ENCODE results near the gene XKR7.
A peak's percentile ranks its signal among the peaks of the same experiment; 100 is the strongest.
"Not testable (repeated sequence)": the region's sequence is repeated elsewhere in the genome, so short reads cannot be mapped to it uniquely, and the experiment has no call there.

The XKR7 gene

DNA sequence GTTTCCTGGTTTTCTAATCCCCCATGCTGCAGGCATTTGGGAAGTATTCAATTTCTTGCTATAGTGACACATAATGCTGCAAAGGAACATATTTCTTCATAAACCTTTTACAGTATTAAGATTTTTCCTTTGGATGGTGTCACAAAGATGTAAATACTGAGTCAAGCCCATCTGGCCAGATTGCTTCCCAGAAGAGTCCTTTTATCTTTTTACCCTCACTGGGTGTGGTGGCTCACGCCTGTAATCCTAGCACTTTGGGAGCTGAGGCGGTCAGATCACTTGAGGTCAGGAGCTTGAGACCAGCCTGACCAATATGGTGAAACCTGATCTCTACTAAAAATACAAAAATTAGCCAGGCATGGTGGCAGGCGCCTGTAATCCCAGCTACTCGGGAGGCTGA lies 38.3 kb upstream of the XKR7 start:
- 86% methylated on average over 4 of the region's 4 CpGs for WGBS
- H2AK5ac ChIP-seq (ENCODE audit: low read length, severe bottlenecking); H3K36me3 ChIP-seq (ENCODE audit: control insufficient read depth in 1 of 2, insufficient read depth in 2 of 2, low read depth in 1 of 2, low read length in 2 of 2); H3K4me3 ChIP-seq (ENCODE audit: insufficient read depth in 1 of 2, low read depth in 1 of 2, low read length in 2 of 2); H3K4ac ChIP-seq (ENCODE audit: low read depth in 1 of 2, low read length in 2 of 2); H3K9me3 ChIP-seq (ENCODE audit: control insufficient read depth, low read length); H2BK15ac ChIP-seq (ENCODE audit: low read depth, poor library complexity, severe bottlenecking); H3K4me2 ChIP-seq (ENCODE audit: low read length, poor library complexity, severe bottlenecking); H3K79me1 ChIP-seq (replicated peaks; ENCODE audit: low read length, poor library complexity, severe bottlenecking); H4K91ac ChIP-seq (ENCODE audit: low read length); H3K14ac ChIP-seq (ENCODE audit: low read length in 2 of 2); H3K18ac ChIP-seq (ENCODE audit: low read depth in 1 of 2, low read length in 2 of 2); H3K27ac ChIP-seq (ENCODE audit: low read length, poor library complexity, severe bottlenecking); H2BK12ac ChIP-seq (ENCODE audit: low read length in 2 of 2); DNase-seq; H2BK120ac ChIP-seq (ENCODE audit: low read depth, low read length); H3K4me1 ChIP-seq (ENCODE audit: control insufficient read depth, insufficient read depth, low read depth, low read length); H2BK5ac ChIP-seq (ENCODE audit: low read depth, low read length, poor library complexity, severe bottlenecking); H3K23ac ChIP-seq (ENCODE audit: low read length in 2 of 2); H3K9ac ChIP-seq (ENCODE audit: low read length); H4K8ac ChIP-seq (ENCODE audit: low read length); H2AFZ ChIP-seq (ENCODE audit: low read depth, low read length): not testable (repeated sequence)
- peaks cover 33 to 36% of the 10 kb centered on the region in 2 experiments for H3K27me3 ChIP-seq (ENCODE audit: control insufficient read depth in 1 of 2, insufficient read depth in 1 of 2, low read length in 2 of 2)

DNA sequence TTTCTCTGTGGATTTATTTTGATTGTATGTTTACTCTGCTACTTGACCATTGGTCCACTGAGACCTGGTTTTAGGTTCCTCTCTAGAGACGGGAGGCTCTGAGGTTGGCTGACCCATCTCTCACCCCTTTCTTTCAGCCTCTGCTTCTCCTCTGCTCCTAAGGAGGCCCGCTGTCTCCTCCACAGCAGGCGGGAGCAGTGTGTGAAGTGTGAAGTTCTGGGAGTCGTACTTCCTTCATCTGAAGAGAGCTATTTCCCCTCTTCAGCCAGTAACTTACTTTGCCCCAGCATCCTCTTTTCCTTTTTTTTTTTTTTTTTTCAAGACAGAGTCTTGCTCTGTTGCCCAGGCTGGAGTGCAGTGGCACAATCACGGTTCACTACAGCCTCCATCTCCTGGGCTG lies 37.2 kb upstream of the XKR7 start:
- Histone ChIP-seq H2BK12ac (ENCODE audit: low read length in 2 of 2) (no peak overlapping the region), H3K18ac (ENCODE audit: low read depth in 1 of 2, low read length in 2 of 2) (no peak overlapping the region), H3K14ac (ENCODE audit: low read length in 2 of 2) (no peak overlapping the region), H3K9me3 (ENCODE audit: control insufficient read depth, low read length) (no peaks in the 10 kb centered on the region), H4K91ac (ENCODE audit: low read length) (no peak overlapping the region), H2BK15ac (ENCODE audit: low read depth, poor library complexity, severe bottlenecking) (no peak overlapping the region), H3K4me2 (ENCODE audit: low read length, poor library complexity, severe bottlenecking) (no peak overlapping the region), H3K4me1 (ENCODE audit: control insufficient read depth, insufficient read depth, low read depth, low read length) (no peaks in the 10 kb centered on the region), H2AK5ac (ENCODE audit: low read length, severe bottlenecking) (no peak overlapping the region), H2BK120ac (ENCODE audit: low read depth, low read length) (no peak overlapping the region), H3K4ac (ENCODE audit: low read depth in 1 of 2, low read length in 2 of 2) (no peak overlapping the region), H3K79me1 (replicated peaks; ENCODE audit: low read length, poor library complexity, severe bottlenecking) (no peaks in the 10 kb centered on the region), H3K27ac (ENCODE audit: low read length, poor library complexity, severe bottlenecking) (no peak overlapping the region), H2AFZ (ENCODE audit: low read depth, low read length) (no peak overlapping the region), H3K27me3 (ENCODE audit: control insufficient read depth in 1 of 2, insufficient read depth in 1 of 2, low read length in 2 of 2) (peaks cover 23 to 37% of the 10 kb centered on the region in 2 experiments), H3K23ac (ENCODE audit: low read length in 2 of 2) (no peak overlapping the region), H3K36me3 (ENCODE audit: control insufficient read depth in 1 of 2, insufficient read depth in 2 of 2, low read depth in 1 of 2, low read length in 2 of 2) (no peaks in the 10 kb centered on the region), H3K9ac (ENCODE audit: low read length) (no peak overlapping the region), H3K4me3 (ENCODE audit: insufficient read depth in 1 of 2, low read depth in 1 of 2, low read length in 2 of 2) (no peak overlapping the region), H2BK5ac (ENCODE audit: low read depth, low read length, poor library complexity, severe bottlenecking) (no peak overlapping the region), H4K8ac (ENCODE audit: low read length) (no peak overlapping the region)
- WGBS: 47% methylated on average over 5 of the region's 5 CpGs
- no peak for DNase-seq

DNA sequence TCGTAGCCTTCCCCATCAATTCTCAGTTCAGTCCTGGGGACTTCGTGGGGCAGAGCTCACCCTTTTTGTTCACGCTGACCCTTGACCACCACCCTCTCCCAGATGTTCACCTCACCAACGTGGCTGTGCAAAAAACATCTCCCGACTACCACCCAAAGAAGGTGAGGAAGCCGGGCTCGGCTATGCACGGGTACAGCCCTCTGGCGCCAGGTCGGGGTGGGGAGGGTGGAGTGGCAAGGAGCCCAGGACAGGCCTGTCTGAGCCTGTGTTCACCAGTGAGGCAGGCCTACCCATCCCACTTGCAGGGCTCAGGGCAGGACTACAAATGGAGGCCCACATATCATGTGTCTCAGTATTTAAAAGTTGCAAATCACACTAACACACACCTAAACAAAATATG lies 34.3 kb upstream of the XKR7 start:
- Histone ChIP-seq H3K36me3 (ENCODE audit: control insufficient read depth in 1 of 2, insufficient read depth in 2 of 2, low read depth in 1 of 2, low read length in 2 of 2) (no peaks in the 10 kb centered on the region), H4K91ac (ENCODE audit: low read length) (peak overlapping the region; percentile 48), H3K27me3 (ENCODE audit: control insufficient read depth in 1 of 2, insufficient read depth in 1 of 2, low read length in 2 of 2) (peaks cover 13 to 36% of the 10 kb centered on the region in 2 experiments), H3K4me2 (ENCODE audit: low read length, poor library complexity, severe bottlenecking) (no peak overlapping the region), H3K9ac (ENCODE audit: low read length) (no peak overlapping the region), H2BK5ac (ENCODE audit: low read depth, low read length, poor library complexity, severe bottlenecking) (no peak overlapping the region), H3K4me1 (ENCODE audit: control insufficient read depth, insufficient read depth, low read depth, low read length) (no peaks in the 10 kb centered on the region), H3K79me1 (replicated peaks; ENCODE audit: low read length, poor library complexity, severe bottlenecking) (no peaks in the 10 kb centered on the region), H2BK12ac (ENCODE audit: low read length in 2 of 2) (no peak overlapping the region), H3K23ac (ENCODE audit: low read length in 2 of 2) (no peak overlapping the region), H2AFZ (ENCODE audit: low read depth, low read length) (no peak overlapping the region), H2BK15ac (ENCODE audit: low read depth, poor library complexity, severe bottlenecking) (no peak overlapping the region), H4K8ac (ENCODE audit: low read length) (no peak overlapping the region), H3K4me3 (ENCODE audit: insufficient read depth in 1 of 2, low read depth in 1 of 2, low read length in 2 of 2) (no peak overlapping the region), H3K4ac (ENCODE audit: low read depth in 1 of 2, low read length in 2 of 2) (no peak overlapping the region), H3K9me3 (ENCODE audit: control insufficient read depth, low read length) (no peaks in the 10 kb centered on the region), H2BK120ac (ENCODE audit: low read depth, low read length) (no peak overlapping the region), H3K18ac (ENCODE audit: low read depth in 1 of 2, low read length in 2 of 2) (no peak overlapping the region), H3K27ac (ENCODE audit: low read length, poor library complexity, severe bottlenecking) (no peak overlapping the region), H3K14ac (ENCODE audit: low read length in 2 of 2) (no peak overlapping the region), H2AK5ac (ENCODE audit: low read length, severe bottlenecking) (no peak overlapping the region)
- WGBS: 81% methylated on average over 10 of the region's 10 CpGs
- no peak for DNase-seq

DNA sequence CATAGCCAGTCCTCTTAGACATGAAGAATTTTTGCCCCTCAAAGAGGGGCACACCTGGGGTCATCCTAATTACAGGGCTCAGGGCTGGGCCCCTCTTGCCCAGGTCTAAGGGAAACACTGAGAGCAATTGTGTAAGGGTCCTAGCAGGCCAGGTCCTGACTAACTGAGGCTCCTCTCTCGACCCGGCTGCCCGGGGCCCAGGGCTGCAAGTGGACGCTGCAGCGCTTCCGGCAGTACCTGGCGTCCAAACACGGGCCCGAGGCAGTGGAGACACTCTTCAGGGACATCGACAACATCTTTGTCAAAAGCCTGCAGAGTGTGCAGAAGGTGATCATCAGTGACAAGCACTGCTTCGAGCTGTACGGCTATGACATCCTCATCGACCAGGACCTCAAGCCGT lies 33.5 kb upstream of the XKR7 start:
- Histone ChIP-seq H4K8ac (ENCODE audit: low read length) (no peak overlapping the region), H3K36me3 (ENCODE audit: control insufficient read depth in 1 of 2, insufficient read depth in 2 of 2, low read depth in 1 of 2, low read length in 2 of 2) (no peaks in the 10 kb centered on the region)

More for the DNA sequence above, 33.5 kb upstream of the XKR7 start:
- no peak overlapping the region for H3K4me3 ChIP-seq (ENCODE audit: insufficient read depth in 1 of 2, low read depth in 1 of 2, low read length in 2 of 2)
- no peak overlapping the region for H2BK12ac ChIP-seq (ENCODE audit: low read length in 2 of 2)
- no peak overlapping the region for H3K9ac ChIP-seq (ENCODE audit: low read length)
- H3K4ac ChIP-seq (ENCODE audit: low read depth in 1 of 2, low read length in 2 of 2): no peak overlapping the region
- H3K4me2 ChIP-seq (ENCODE audit: low read length, poor library complexity, severe bottlenecking): no peak overlapping the region
- H3K9me3 ChIP-seq (ENCODE audit: control insufficient read depth, low read length): no peaks in the 10 kb centered on the region
- H3K79me1 ChIP-seq (replicated peaks; ENCODE audit: low read length, poor library complexity, severe bottlenecking): no peaks in the 10 kb centered on the region
- no peak overlapping the region for H2BK120ac ChIP-seq (ENCODE audit: low read depth, low read length)
- H3K4me1 ChIP-seq (ENCODE audit: control insufficient read depth, insufficient read depth, low read depth, low read length): no peaks in the 10 kb centered on the region
- H3K27me3 ChIP-seq (ENCODE audit: control insufficient read depth in 1 of 2, insufficient read depth in 1 of 2, low read length in 2 of 2): peaks cover 13 to 37% of the 10 kb centered on the region in 2 experiments
- no peak overlapping the region for H3K27ac ChIP-seq (ENCODE audit: low read length, poor library complexity, severe bottlenecking)
- H4K91ac ChIP-seq (ENCODE audit: low read length): no peak overlapping the region
- no peak overlapping the region for H3K23ac ChIP-seq (ENCODE audit: low read length in 2 of 2)
- no peak overlapping the region for H2BK5ac ChIP-seq (ENCODE audit: low read depth, low read length, poor library complexity, severe bottlenecking)
- no peak overlapping the region for H2AFZ ChIP-seq (ENCODE audit: low read depth, low read length)
- DNase-seq: no peak
- no peak overlapping the region for H3K18ac ChIP-seq (ENCODE audit: low read depth in 1 of 2, low read length in 2 of 2)
- WGBS: 89% methylated on average over 14 of the region's 14 CpGs
- H3K14ac ChIP-seq (ENCODE audit: low read length in 2 of 2): no peak overlapping the region
- no peak overlapping the region for H2AK5ac ChIP-seq (ENCODE audit: low read length, severe bottlenecking)
- H2BK15ac ChIP-seq (ENCODE audit: low read depth, poor library complexity, severe bottlenecking): no peak overlapping the region
